Spinal cord (tissue), 10 donors: ENCODE results near the gene EGFL6. TPM values are rescaled to one million over a fixed set of nuclear protein-coding genes. Genes with fewer than 3 reads are reported as not detected.

Experiments used
- DNase-seq, 6 donors: peaks; one replicate each; pipeline versions ENCODE4 v3.0.0 to v3.0.0-alpha.2; 2013 to 2015; ENCODE audit warnings: low spot score in 6 of 6, low read depth in 4 of 6
- H3K27ac ChIP-seq: one replicate; pipeline ENCODE4 v1.5.1; 2013; ENCODE audit warnings: low read depth, low read length, control low read depth
- H3K27me3 ChIP-seq: one replicate; pipeline ENCODE4 v1.6.1; 2013; ENCODE audit warnings: low read length; ENCODE audit not compliant: control insufficient read depth, insufficient read depth
- H3K36me3 ChIP-seq: one replicate; pipeline ENCODE4 v1.6.1; 2013; ENCODE audit warnings: low read length; ENCODE audit not compliant: control insufficient read depth, insufficient read depth
- H3K4me1 ChIP-seq: one replicate; pipeline ENCODE4 v1.6.1; 2013; ENCODE audit warnings: low read length; ENCODE audit not compliant: control insufficient read depth, insufficient read depth
- H3K4me3 ChIP-seq: one replicate; pipeline ENCODE4 v1.5.1; 2013; ENCODE audit warnings: low read depth, low read length, control low read depth
- H3K9me3 ChIP-seq: one replicate; pipeline ENCODE4 v1.6.1; 2013; ENCODE audit warnings: low read length; ENCODE audit not compliant: control insufficient read depth, insufficient read depth
- WGBS: methylation state at CpG from one replicate; pipeline ENCODE4 v1.1.5; 2013; ENCODE audit warnings: missing lambda C conversion rate; ENCODE audit not compliant: insufficient coverage; 5-methylcytosine and 5-hydroxymethylcytosine counted together
- polyA plus RNA-seq, 2 donors: library from polyadenylated mRNA; unstranded; fragments of 120-200 nt; gene quantifications; one replicate each; pipeline ENCODE4 v1.2.1, GENCODE V29; 2013; ENCODE audit not compliant: insufficient read length in 2 of 2
- total RNA-seq, 2 donors: library from RNA; depleted of rRNA in 1 of 2; stranded (reverse); fragments of 120-200 nt in 1 of 2; fragments of >200 nt in 1 of 2; gene quantifications; one replicate each; pipeline versions ENCODE4 v1.2.3 to v1.2.4, GENCODE V29; 2013 to 2014
- donor health status: healthy.

EGFL6 gene
- total and polyA plus RNA-seq, 4 donors: 12.7 to 27.8 (median 18.3) TPM

GRCh38 chrX:13581554-13581953, 12.2 kb downstream of the EGFL6 start:
- Histone ChIP-seq H3K9me3 (peaks cover 2% of the 10 kb centered on the region), H3K27ac (no peak overlapping the region), H3K4me1 (no peaks in the 10 kb centered on the region), H3K4me3 (no peak overlapping the region), H3K36me3 (no peaks in the 10 kb centered on the region), H3K27me3 (peaks cover 16% of the 10 kb centered on the region)
- no CpG with 5 or more reads among the region's 4 CpGs for WGBS
- no peak for DNase-seq

- Histone ChIP-seq H3K9me3 (peaks cover 4% of the 10 kb centered on the region), H3K27me3 (peaks cover 22% of the 10 kb centered on the region), H3K36me3 (no peaks in the 10 kb centered on the region), H3K27ac (no peak overlapping the region), H3K4me1 (no peaks in the 10 kb centered on the region), H3K4me3 (no peak overlapping the region)
- no CpG with 5 or more reads among the region's 3 CpGs for WGBS
- DNase-seq: no peak
Observed at GRCh38 chrX:13587786-13588477, 18.5 kb downstream of the EGFL6 start.

GRCh38 chrX:13590207-13590606, 20.8 kb downstream of the EGFL6 start:
- peaks cover 31% of the 10 kb centered on the region for H3K27me3 ChIP-seq

DNA sequence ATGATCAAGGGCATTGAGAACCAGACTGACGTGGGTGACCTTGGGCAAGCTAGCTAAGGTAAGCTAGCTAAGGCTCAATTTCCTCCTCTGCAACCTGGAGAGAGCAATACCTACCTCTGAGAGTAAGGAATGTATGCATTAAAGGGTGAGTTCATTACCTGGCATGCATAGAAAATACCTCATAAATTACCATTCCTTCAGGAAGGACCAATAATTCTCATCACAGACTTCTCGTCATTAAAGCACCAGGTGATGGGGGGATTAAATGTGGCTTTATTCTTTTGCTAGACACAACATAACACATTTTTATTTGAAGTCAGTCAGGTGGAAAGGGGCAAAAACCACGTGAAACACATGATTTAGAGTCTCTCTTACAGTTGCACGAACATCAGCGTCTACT, 21.5 kb downstream of the EGFL6 start:
- peaks cover 33% of the 10 kb centered on the region for H3K27me3 ChIP-seq
- no peak for DNase-seq
- no peaks in the 10 kb centered on the region for H3K36me3 ChIP-seq
- WGBS: 46% methylated on average over 3 of the region's 5 CpGs
- no peaks in the 10 kb centered on the region for H3K4me1 ChIP-seq
- H3K27ac ChIP-seq: no peak overlapping the region
- H3K4me3 ChIP-seq: no peak overlapping the region
- H3K9me3 ChIP-seq: peaks cover 3% of the 10 kb centered on the region

More at GRCh38 chrX:13590207-13590606, 20.8 kb downstream of the EGFL6 start:
- H3K4me3 ChIP-seq: no peak overlapping the region
- WGBS: 83% methylated on average over 2 of the region's 2 CpGs
- H3K9me3 ChIP-seq: peaks cover 4% of the 10 kb centered on the region
- H3K27ac ChIP-seq: no peak overlapping the region
- DNase-seq: no peak
- H3K36me3 ChIP-seq: no peaks in the 10 kb centered on the region
- no peaks in the 10 kb centered on the region for H3K4me1 ChIP-seq

DNA sequence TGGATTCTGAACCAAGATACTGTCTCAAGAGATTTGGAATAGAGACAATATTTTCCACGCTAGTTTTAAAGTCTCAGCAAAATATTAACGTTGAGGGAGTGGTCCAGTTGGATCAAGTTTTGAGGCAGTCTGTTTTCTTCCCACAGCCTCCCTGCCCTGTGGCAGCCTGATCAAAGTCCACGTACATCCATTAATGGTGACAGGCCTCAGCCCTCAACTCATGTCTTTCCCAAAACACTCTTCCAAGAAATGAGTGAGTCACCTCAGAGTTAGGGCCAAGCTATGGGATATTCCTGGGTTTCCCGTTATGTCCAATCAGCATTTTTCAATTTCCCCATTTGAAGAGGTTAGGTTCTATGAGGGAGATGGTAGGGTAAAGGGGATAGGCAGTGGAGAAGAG, 28.5 kb downstream of the EGFL6 start:
- 94% methylated on average over 2 of the region's 4 CpGs for WGBS
- peaks cover 40% of the 10 kb centered on the region for H3K27me3 ChIP-seq
- H3K27ac ChIP-seq: no peak overlapping the region

DNA sequence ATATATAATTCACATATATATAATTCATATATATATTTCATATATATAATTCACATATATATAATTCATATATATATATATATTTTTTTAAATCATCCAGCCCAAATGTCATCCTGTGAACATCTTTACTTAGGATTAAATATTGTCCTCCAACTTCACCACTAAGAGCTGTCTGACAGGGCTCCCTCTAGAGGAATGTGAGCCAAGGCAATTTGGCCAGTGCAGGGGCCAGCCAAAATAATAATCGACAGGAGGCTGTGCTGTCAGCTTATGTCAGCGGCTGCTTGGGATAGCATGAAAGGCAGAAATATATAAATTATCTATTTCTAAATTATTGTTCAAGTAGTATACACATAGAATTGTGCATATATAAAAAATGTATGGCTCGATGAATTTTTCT, 29.5 kb downstream of the EGFL6 start:
- no peak for DNase-seq
- Histone ChIP-seq H3K27me3 (peaks cover 41% of the 10 kb centered on the region), H3K36me3 (no peaks in the 10 kb centered on the region), H3K4me3 (no peak overlapping the region), H3K9me3 (no peaks in the 10 kb centered on the region), H3K4me1 (no peaks in the 10 kb centered on the region), H3K27ac (no peak overlapping the region)
- WGBS: no CpG with 5 or more reads among the region's 3 CpGs

More for the DNA sequence above, 28.5 kb downstream of the EGFL6 start:
- Histone ChIP-seq H3K9me3 (no peaks in the 10 kb centered on the region), H3K36me3 (no peaks in the 10 kb centered on the region), H3K4me3 (no peak overlapping the region), H3K4me1 (no peaks in the 10 kb centered on the region)
- DNase-seq: no peak

DNA sequence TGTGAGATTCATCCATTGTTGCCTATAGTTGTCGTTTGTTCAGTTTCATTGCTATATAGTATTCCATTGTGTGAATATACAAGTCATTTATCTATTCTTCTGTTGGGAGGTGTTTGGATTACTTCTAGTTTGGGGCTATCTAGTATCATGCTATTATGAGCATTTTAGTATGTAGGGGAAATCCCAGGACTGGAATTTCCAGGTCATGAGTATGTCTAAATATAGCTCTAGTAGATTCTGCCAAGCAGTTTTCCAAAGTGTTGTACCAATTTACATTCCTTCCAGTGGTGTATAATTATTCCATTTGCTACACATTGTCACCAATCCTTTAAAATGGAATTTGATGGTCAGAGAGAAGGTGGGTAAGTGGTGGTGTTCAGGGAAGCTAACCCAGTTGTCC, 30.1 kb downstream of the EGFL6 start:
- H3K27me3 ChIP-seq: peaks cover 38% of the 10 kb centered on the region
- H3K4me1 ChIP-seq: no peaks in the 10 kb centered on the region
- no peak overlapping the region for H3K4me3 ChIP-seq
- DNase-seq: no peak
- no peaks in the 10 kb centered on the region for H3K36me3 ChIP-seq
- no peaks in the 10 kb centered on the region for H3K9me3 ChIP-seq
- WGBS: no CpG with 5 or more reads among the region's 1 CpG
- no peak overlapping the region for H3K27ac ChIP-seq

GRCh38 chrX:13605611-13606010, 36.2 kb downstream of the EGFL6 start:
- Histone ChIP-seq H3K36me3 (no peaks in the 10 kb centered on the region), H3K9me3 (no peaks in the 10 kb centered on the region), H3K4me3 (no peak overlapping the region), H3K4me1 (no peaks in the 10 kb centered on the region), H3K27me3 (peaks cover 43% of the 10 kb centered on the region), H3K27ac (no peak overlapping the region)
- WGBS: no CpG with 5 or more reads among the region's 1 CpG
- DNase-seq: no peak

DNA sequence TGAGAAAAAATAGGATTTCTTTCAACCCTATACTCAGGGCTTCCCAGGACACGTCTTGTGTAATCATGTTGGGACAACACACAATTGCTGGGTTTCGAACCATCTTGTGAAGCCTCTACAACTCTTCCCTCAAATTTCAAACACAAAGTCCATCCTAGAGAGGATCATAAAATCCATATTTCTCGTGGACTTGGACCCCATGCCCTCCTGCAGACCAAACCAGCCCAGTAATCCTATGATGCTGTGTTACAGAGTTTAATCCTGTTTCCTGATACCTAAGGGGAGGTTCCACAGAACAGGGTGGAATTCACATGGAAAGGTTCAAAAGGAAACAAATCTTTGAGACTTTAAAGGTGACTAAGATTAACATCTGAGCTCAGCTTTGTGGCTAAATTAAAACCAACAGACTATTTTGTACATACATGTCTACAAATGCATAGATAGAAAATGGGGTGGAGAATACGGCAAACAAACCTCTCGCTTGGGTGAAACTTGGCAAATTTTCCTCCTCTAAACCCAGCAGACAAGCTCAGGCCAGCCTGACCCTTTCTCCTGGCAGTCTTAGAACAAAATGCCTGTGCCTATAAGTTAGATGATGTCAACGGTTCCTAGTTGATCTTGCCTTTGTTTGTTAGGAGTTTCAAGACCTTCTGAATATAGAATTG, 38.1 kb downstream of the EGFL6 start:
- Histone ChIP-seq H3K4me1 (no peaks in the 10 kb centered on the region), H3K4me3 (no peak overlapping the region), H3K36me3 (no peaks in the 10 kb centered on the region), H3K9me3 (peaks cover 1% of the 10 kb centered on the region), H3K27ac (no peak overlapping the region), H3K27me3 (peaks cover 42% of the 10 kb centered on the region)
- no peak for DNase-seq
- WGBS: 80% methylated on average over 1 of the region's 6 CpGs

DNA sequence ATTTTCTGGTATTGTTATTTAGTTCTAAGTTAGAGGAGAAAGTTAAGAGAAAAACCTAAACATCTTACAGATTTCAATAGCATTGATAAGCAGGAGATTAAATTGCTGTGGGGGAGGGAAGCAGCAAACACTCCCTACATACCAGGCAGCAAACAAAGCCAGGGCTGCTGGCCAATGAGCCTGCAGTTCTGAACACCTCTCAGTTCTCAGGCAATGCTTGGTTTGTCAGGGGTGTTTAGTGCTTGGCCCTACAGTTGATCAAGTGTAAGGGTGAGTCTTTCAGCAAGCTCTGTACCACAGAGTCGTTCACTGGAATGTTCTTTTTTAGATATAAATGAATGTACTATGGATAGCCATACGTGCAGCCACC, 38.6 kb downstream of the EGFL6 start:
- no peak for DNase-seq
- Histone ChIP-seq H3K4me3 (no peak overlapping the region), H3K9me3 (peaks cover 1% of the 10 kb centered on the region), H3K36me3 (no peaks in the 10 kb centered on the region), H3K27me3 (peaks cover 37% of the 10 kb centered on the region), H3K4me1 (no peaks in the 10 kb centered on the region), H3K27ac (no peak overlapping the region)
- no CpG with 5 or more reads among the region's 2 CpGs for WGBS
